ENCODE results near the gene MUC20.

MUC20 gene

GRCh38 chr3:195755791-195756676 lies 35.3 kb downstream of the MUC20 start:
- no peak for DNase-seq (ENCODE audit: low spot score)

GRCh38 chr3:195757438-195757770 lies 36.6 kb downstream of the MUC20 start:
- DNase-seq (ENCODE audit: low spot score): peak; percentile 25

- no peak for DNase-seq (ENCODE audit: low spot score)
These were observed 37.0 kb downstream of the MUC20 start for GRCh38 chr3:195757827-195758226.

- no peak for DNase-seq (ENCODE audit: low spot score)
These were observed 38.1 kb downstream of the MUC20 start for GRCh38 chr3:195758721-195759353.

GRCh38 chr3:195760345-195761122 lies 39.8 kb downstream of the MUC20 start:
- DNase-seq (ENCODE audit: low spot score): no peak

GRCh38 chr3:195761123-195761566 lies 40.4 kb downstream of the MUC20 start:
- DNase-seq (ENCODE audit: low spot score): no peak

GRCh38 chr3:195761567-195762248 lies 40.9 kb downstream of the MUC20 start:
- DNase-seq (ENCODE audit: low spot score): no peak

- DNase-seq (ENCODE audit: low spot score): no peak
These were observed 41.4 kb downstream of the MUC20 start for GRCh38 chr3:195762249-195762585.

GRCh38 chr3:195762611-195763010 lies 41.8 kb downstream of the MUC20 start:
- no peak for DNase-seq (ENCODE audit: low spot score)

GRCh38 chr3:195763076-195763830 lies 42.5 kb downstream of the MUC20 start:
- no peak for DNase-seq (ENCODE audit: low spot score)

- no peak for DNase-seq (ENCODE audit: low spot score)
These were observed 43.4 kb downstream of the MUC20 start for GRCh38 chr3:195763843-195764825.

- DNase-seq (ENCODE audit: low spot score): no peak
These were observed 44.4 kb downstream of the MUC20 start for GRCh38 chr3:195764961-195765706.

- DNase-seq (ENCODE audit: low spot score): no peak
These were observed 45.9 kb downstream of the MUC20 start for GRCh38 chr3:195766671-195767070.

GRCh38 chr3:195767792-195768191 lies 47.0 kb downstream of the MUC20 start:
- no peak for DNase-seq (ENCODE audit: low spot score)

- DNase-seq (ENCODE audit: low spot score): no peak
These were observed 47.6 kb downstream of the MUC20 start for GRCh38 chr3:195768414-195768813.

- DNase-seq (ENCODE audit: low spot score): no peak
These were observed 48.1 kb downstream of the MUC20 start for GRCh38 chr3:195768831-195769303.

GRCh38 chr3:195769551-195769950 lies 48.8 kb downstream of the MUC20 start:
- no peak for DNase-seq (ENCODE audit: low spot score)

GRCh38 chr3:195770081-195770840 lies 49.5 kb downstream of the MUC20 start:
- DNase-seq (ENCODE audit: low spot score): no peak

Data from kidney capillary endothelial cell (primary cell).